D341Med (cell line): ENCODE results near the gene DDX31.

Experiments used
- DNase-seq: peaks from one replicate; pipeline ENCODE4 v3.0.0; 2012; ENCODE audit warnings: low spot score

Gene DDX31

DNA sequence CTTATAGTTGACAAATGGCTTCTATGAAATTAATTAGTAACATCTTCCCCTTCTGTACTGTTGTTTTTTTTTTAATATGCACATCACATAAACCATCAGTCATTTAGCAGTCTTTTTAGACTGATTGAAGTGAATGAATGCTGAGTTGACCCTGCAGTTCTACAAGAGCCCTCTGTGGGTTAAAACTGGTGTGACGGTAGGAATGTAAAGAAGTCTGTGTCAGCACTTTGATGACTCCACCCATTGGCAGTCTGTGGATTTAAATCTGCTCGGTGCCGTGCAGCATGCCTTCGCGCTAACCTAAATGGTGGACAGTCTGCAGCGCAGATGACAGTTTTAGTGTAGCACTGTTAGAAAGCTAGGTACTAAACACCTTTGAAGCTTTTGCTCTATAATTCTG, 3.6 kb upstream of the DDX31 start:
- peak; percentile 69 for DNase-seq

DNA sequence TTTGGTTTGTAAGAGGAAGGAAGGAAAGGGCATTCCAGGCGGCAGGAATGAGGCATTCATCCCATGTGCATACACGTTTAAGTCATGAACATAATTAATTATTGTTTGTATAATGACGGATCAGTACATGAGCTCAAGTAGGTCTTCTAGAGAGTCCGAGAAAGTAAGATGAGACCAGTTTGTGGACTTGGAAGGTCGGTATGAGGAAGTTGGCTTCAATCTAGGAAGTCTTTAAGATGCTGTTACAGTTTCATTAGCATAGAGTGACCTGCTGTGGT, 2.6 kb upstream of the DDX31 start:
- no peak for DNase-seq

DNA sequence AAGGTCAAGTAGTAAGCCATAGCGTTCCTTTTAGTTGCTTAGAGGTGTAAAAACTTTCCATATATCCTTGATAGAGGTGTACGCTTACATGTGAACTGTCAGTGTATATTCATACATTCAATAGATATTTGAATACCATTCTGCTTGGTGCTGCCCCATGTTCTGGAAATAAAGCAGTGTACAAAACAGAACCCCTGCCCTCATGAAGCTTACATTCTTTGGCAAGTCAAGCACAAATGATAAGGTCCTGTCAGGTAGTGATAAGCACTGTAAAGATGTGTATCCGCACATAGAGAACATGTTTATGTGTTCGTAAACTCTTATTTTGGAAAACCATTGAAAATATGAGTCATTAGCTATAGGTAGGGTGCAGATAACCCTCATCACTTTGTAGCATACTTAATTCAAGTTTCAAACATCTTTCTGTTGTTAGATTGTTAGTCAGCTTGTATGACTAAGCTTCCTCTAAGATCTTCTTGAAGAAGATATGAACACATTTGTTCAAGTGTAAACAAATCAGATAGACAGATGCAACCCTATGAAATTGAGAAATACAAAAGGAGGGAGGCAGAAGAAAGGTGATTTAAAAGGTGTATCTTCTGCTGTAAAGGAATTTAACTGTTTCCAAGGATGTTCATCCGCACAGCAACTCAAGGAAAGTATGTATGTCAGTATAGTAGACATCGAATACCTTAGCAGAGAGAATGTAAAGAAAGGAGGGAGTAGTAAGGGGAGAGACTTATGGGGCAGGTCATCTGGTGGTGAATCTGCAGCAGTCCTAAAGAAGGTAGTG, 2.0 kb upstream of the DDX31 start:
- DNase-seq: no peak

DNA sequence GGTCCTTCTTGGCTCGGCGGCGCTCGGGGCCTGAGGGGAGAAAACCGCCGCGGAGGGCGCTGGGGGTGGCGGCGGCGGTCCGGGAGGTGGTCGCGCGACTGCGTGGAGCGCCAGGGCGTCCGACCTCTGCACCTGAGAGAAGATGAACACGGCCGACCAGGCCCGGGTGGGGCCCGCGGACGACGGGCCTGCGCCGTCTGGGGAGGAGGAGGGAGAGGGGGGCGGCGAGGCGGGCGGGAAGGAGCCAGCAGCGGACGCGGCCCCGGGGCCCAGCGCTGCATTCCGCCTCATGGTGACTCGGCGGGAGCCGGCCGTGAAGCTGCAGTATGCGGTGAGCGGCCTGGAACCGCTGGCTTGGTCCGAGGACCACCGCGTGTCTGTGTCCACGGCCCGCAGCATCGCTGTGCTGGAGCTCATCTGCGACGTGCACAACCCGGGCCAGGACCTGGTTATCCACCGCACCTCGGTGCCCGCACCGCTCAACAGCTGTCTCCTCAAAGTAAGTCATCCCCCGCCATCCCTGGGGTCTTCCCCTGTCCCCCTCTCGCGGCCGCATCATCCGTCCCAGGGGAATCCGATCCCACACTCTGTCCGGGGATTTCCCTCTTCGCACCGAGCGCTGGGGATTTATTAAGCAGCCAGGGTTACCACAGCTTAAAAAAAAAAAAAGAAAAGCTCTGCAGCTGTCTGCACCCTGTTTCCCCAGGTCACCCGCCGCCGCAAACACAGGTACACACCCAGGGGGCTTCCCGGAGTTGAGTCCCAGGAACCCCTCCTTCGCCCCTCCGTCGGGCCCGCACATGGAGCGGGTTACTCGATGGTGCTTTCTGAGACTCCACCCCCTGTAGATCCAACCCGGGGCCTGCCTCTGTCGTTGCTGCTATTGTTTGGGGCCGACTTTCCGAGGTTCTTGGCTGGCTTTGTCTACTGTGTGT, 941 bp upstream of the DDX31 start, which contains the start of gene GTF3C4:
Gene GTF3C4, plus strand, starts transcription at position 8 of the 935 bp plus-strand sequence. Its CDS starts 135 bp downstream, at position 143.
- DNase-seq: peak; percentile 92

DNA sequence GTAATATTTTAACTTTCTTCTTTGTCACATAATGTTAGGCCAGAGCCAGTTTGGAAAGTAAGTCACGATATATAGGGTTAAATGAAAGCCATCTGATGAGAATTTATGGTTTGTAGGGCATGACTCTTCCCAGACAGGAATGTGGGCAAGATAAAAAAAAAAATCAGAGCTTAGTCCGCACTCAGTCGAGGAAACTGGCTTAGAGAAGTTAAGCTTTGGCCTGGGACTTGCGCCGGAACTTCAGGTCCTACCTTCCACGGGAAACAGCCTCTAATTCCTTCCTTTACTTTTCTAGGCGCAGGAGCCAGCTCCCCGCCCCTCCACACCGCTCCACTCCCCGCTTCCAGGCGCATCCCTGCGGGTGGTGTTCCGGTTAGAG, 475 bp downstream of the DDX31 start:
- DNase-seq: peak; percentile 74

DNA sequence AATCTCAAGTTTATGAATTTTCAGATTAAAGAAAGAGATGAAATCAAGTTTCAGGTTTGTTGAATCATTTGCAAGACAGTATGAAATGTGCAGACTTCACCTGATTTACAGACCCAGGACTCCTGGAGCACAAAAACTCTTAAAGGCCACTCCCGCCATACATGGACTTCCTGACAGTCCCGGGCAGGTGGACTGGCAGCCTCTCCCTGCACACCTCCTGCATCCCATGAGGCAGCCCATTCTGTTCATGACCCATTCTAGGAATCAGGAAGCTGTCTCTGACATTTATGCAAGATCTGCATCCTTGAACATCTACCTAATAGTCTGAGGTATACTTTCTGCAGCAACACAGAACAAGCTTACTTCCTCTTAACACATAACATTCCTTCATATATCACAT, 5.9 kb downstream of the DDX31 start:
- DNase-seq: no peak

DNA sequence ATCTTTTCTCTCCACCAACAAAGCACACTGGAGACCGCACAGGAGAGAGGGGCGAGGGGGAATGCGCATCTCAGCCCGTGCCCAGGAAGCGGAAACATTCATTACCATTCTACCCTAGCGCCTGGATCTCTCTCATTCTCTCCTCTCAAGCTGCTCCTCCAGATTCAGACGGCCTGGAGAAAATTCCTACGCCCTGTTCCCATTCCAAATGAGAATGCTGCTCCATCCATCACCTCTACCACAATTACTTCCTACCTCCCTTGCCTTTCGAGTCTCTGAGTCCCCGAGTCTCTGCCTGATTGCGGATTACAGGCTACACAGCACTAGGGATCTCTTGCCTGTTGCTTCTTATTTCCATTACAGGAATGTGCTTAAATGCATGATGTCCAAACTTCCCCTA, 6.7 kb downstream of the DDX31 start:
- DNase-seq: no peak

DNA sequence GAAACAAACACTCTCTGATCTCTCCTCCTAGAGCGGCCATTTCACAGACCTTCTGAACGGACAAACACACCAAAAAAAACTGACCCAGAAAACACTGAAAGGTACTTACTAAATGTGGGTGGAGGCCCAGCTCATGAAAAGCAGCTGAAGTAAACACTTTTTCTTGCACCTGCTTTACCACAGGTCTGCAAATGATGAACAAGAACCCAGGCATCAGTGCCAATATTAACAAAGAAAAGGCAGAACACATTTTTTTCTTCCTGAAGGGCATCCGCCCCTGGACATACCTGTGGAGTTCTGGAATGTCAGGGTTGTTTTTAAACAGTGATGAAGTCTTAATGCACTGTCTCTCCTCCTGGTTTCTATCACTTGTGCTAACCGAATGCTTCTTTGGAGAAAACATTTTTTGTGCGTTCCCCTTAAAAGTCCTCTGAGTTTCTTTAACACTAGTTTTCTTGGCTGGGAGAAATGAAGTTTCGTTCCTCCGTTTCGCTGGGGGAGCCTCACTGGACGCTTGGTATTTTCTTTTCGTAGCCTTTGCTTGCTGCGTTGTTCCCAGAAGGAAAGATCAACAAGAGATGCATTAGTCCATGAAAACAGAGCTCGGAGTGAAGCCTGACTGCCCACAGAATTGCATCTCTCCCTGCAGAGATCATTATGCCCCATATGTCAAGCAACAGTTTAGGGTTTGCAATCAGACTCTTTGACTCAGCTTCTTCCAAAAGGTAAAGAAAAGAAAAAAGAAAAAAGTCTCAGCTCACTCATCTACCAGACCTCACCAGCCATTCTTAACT, 7.4 kb downstream of the DDX31 start:
- no peak for DNase-seq

DNA sequence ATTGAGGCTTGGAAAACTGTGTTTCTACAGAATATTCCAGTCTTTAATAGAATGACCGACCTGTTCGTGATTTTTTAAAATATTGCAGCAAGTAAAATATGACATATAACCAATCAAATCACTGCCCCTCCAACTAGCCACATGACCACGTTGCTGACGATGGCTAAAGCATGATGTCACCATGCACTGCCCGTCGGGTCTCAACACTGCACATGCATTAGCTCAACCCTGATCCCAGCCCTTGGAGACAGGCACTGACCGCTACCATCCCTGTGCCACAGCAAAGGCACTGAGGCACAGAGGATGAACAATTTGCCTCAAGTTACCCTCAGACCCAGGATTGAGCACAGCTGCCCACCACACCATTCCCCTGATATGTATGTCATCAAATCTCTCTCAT, 13.5 kb downstream of the DDX31 start:
- no peak for DNase-seq

DNA sequence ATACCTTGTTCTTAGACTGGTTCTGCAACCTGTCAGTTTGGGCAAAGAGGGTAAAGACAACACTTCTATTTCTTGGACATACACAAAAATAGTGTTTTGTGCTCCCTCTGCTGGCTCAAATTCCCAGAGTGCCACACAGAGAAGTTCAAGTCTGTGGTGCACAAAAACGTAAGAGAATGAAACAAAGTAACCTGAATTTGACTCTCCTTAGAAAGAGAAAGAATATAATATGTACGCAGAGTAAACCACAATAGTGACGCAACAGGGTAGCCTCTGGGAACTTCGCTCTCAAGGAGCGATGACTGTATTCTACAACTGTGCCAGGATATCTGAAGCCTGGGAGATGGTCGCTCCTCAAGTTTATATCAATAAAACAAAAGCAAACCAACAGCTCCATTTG, 18.5 kb downstream of the DDX31 start:
- peak; percentile 43 for DNase-seq

DNA sequence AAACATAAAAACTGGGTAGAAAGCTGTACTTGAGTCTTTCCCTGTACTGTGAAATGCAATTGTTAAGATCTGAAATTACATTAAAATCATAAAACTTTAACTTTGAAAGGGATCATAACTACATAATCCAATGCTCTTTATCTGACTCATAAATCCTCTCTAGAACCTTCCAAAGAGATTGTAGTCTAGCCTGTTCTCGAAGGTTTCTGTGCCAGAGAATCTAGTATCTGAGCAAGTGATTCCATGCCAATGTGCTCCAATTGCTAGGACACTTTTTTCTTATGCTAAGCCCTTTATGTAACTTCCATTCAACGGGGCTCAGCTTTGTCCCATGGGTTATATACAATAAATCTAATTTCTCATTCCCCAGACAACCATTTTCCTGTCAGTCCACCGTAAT, 21.1 kb downstream of the DDX31 start:
- no peak for DNase-seq

DNA sequence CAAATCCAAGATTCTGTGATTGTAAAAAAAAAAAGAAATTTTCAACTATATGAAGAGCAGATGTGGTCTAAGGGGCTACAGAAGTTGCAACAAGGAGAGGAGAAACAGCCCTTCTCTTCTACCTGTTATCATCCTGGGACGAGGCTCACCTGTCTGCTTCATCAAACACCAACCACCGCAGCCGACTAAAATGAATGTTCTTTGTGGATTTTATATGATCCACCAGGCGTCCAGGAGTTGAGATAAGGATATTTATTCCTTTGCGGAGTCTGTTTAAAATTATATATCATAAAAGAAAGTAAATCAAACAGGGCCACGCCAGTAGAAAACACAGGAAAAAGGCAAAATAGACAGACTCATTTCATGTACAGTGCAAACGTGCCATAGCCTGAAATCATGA, 21.5 kb downstream of the DDX31 start:
- DNase-seq: no peak

DNA sequence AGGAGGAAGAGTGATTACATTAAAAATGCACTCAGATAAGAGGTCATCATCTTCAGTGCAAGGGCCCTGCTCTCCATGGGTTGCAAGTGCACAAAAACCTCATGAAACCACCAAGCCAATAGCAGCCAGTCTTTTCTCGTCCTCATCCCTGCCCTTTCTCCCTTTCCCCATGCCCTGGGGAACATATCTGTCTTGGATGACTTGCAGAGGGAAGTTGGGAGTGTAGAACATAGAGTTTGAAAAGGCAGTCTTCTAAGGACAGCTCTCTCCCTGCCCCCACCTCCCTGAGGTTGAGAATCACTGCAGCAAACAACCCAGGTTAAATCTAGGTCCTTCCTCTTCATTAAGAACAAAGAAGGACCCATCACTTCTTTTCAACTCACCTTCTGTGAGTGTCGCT, 22.0 kb downstream of the DDX31 start:
- no peak for DNase-seq

DNA sequence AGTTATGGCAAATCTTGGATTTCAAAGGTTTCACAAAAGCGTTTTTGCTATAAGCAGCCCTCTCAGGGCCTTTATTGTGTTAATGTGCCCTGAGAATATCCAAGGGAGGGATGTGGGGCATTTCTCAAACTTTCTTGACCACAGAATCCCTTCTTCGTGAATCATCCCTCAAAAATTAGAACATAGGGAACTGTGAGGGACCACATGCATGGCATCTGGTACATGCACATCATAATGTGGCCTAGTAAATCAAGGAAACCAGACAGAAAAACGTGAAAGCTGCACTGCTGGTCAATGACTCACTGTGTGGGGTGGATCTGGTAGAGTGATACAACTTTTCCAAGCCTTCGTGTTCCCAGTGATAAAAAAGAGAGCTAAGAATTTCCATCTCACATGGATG, 22.4 kb downstream of the DDX31 start:
- DNase-seq: no peak

DNA sequence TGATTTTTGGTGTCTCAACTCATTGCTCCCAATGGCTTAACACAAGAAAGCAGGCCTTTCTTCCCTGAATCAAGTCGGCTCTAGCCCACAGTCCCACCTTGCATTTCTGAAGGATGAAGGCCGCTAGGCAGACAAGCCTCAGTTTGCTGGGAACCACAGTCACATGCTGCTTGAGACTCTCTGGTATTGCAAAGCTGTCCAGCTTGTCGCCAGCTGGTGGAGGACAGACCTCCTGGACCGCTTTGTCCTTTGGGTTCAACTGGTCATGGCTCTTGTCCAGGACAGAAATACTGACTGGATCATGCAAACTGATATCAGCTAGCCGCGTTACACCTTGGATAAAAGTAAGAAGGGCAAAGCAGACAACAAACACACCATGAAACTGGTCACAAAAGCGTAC, 23.1 kb downstream of the DDX31 start:
- no peak for DNase-seq

DNA sequence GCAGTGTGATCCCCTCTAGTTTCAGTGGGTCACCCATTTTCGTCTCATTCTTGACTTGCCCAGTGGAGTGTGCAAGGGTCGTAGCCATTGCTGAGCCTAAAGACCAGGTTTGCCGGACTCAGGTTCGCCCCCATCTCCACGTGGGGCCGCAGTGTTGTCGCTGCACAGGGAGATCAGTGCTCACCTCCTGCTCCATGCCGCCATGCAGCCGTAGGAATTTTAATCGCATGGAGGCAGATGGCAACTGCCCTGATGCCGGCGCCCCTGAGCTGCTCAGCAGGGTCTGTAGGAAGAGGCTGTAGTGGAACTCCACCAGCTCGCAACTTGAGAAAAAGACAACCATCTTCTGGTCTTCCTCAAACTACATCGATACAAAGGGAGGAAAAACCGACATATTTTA, 24.1 kb downstream of the DDX31 start:
- DNase-seq: peak; percentile 77

DNA sequence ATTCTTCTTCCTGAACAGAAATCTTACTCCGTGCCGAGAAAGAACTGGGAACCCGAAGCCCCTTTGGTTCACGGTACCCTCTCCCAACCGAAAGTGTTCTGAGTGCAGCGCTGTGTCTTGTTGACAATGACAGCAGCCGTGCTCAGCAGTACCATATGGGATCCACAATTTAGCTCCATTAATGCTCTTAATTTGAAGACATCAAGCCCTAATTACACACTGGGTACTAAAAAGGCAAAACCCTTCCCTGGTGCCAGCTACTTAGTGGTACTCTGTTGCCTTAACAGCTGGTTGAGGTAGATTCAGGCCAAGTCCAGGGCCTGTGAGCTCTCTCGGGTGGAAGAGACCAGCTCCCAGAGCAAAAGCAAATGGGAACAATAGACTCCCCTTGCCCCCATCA, 24.5 kb downstream of the DDX31 start:
- DNase-seq: peak; percentile 76

DNA sequence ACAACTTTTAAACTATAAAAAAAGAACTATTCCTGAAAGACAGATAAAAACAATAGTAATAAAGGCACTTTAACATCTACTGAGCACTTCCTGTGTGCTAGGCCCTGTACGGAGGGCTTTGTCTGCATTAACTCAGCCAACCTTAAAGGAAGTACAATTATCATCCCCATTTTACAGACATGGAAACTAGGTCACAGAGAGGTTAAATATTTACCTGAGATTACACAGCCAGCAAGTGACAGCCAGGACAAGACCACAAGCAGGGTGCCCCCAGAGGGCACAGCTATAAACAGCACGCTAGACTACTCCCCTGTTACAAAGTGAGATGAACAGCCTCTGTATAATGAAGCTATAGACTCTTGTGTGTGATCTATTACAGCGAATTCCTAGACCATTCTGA, 25.5 kb downstream of the DDX31 start:
- DNase-seq: peak; percentile 61

DNA sequence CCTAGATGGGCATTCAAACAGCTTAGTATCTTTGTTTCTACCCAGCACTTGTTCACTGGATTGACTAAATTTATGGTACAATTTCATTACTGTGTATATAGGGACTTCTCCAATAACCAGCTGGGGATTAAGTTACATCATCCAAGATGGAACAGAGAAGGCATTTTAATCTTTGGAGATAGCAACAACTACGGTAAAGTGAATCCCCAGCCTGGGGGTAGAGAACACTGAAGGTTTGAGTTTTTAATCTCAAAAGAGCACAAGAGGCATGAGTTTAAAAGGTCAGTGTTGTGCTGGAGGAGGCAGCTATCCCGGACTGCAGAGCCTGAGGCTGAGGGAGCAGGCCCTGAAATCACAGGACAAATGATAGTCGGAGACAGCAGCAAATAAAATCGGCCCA, 28.6 kb downstream of the DDX31 start:
- no peak for DNase-seq

DNA sequence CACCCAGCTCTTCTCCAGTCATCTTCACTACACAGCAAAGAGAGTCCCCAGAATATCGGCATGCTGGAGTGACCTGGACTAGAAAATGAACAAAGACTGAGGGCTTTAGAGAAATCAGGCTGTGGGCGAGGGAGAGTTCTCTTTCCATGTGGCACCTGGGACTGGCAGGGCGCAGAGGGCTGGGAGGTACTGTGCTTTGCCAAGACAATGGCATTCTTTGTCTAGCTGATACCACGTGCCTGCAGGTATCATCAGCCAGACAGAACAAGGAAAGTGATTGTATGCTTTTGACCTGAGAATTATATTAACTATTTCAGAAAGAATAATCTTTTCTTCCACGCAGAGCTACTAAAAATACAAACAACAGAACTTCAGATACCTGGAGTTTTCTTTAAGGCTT, 30.5 kb downstream of the DDX31 start:
- no peak for DNase-seq

DNA sequence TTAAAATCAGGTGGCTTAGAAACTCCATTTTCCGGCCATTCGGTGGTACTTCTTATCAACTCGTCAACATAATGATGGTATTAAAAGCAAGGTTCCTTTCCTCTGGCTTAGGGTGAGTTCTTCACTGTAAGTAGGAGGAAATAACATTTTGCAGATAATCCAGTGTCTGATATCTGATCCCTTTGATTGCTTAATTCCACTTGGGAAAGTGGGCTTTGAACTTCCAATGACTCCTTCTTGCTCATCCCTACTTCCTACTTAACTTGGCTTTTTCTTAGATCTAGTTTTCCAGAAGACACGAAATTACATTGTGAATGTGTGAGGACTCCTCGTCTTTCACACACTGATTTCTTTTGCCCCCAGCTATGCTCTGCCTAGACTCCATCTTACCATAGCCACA, 31.5 kb downstream of the DDX31 start:
- DNase-seq: no peak

DNA sequence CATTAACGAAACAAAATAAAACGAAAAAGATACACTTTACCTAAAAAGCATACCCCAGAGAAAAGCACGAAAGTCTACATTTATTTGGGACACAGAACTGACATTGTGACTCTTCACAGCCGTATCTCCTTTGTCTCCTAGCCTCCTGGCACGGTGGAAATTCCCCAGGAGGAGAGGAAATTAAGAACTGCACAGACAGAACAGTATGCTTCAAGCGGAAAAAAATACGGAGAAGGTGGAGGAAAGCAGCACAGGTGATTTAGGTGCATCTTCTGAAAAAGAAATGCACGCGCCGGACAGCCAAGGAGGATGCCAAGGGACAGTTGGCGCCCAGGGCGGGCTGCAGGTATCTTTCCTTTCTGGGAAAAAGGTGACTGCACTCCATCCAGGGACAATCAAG, 32.0 kb downstream of the DDX31 start:
- DNase-seq: no peak

DNA sequence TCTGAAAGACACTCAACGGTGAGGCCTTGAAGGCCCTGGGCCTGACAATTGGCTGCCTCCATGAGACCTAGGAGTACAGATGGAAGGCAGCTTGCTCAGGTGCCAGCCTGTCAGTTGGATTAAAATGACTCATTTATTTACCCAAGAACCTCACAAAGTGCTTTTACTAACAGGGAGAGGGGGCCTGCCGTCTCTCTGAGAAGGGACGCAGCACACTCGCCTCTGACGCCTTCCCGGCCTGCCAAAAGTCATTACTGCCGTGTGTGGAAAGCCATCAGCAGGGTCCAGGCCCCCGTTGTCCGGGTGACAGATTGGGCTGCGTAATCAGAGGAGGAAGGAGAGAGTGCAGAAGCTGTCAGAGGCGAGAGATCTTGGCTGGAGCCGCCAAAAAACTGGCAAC, 32.4 kb downstream of the DDX31 start:
- no peak for DNase-seq
